BE2C (cell line): ENCODE measurements around the gene PITPNM1.

ENCODE experiments used
- DNase-seq: peaks from one replicate; pipeline ENCODE4 v3.0.0-alpha.2; 2020
- H3K27me3 ChIP-seq: fragments of 250-450 bp; sonication (Bioruptor Pico); 2 replicates; pipeline ENCODE4 v1.5.1; 2020; ENCODE audit warnings: mild to moderate bottlenecking
- H3K36me3 ChIP-seq: fragments of 250-450 bp; sonication (Bioruptor Pico); 2 replicates; pipeline ENCODE4 v1.5.1; 2020; ENCODE audit warnings: mild to moderate bottlenecking
- H3K4me1 ChIP-seq: fragments of 250-450 bp; sonication (Bioruptor Pico); 2 replicates; pipeline ENCODE4 v1.5.1; 2020
- H3K4me3 ChIP-seq: 2 replicates; pipeline ENCODE4 v1.5.1; 2011; ENCODE audit warnings: low read depth, low read length
- H3K9me3 ChIP-seq: fragments of 250-450 bp; sonication (Bioruptor Pico); 2 replicates; pipeline ENCODE4 v1.5.1; 2020
- CTCF ChIP-seq: IDR thresholded peaks from 2 replicates; pipeline ENCODE4 v1.5.1; 2012; ENCODE audit warnings: mild to moderate bottlenecking, low read depth, low read length

The PITPNM1 gene

GRCh38 chr11:67469508-67469811, 35.7 kb downstream of the PITPNM1 start:
- DNase-seq = no peak
- H3K4me1 ChIP-seq = no peaks in the 10 kb centered on the region

GRCh38 chr11:67468759-67469507, 36.2 kb downstream of the PITPNM1 start, which contains the start of gene TMEM134:
TMEM134 (minus strand) TSS chr11:67469251; CDS start chr11:67469192, 59 bp downstream.
- DNase-seq = peak; percentile 96
- peaks cover 4% of the 10 kb centered on the region for H3K4me1 ChIP-seq
- H3K4me3 ChIP-seq = peak within 1 kb of the TSS; percentile 69
- H3K27me3 ChIP-seq = no peaks in the 10 kb centered on the region
- H3K9me3 ChIP-seq = no peaks in the 10 kb centered on the region
- peak; percentile 50 for TF ChIP-seq CTCF
- H3K36me3 ChIP-seq = no peaks in the 10 kb centered on the region

More at GRCh38 chr11:67469508-67469811, 35.7 kb downstream of the PITPNM1 start:
- no peak for TF ChIP-seq CTCF
- Histone ChIP-seq H3K36me3 (no peaks in the 10 kb centered on the region), H3K9me3 (no peaks in the 10 kb centered on the region), H3K4me3 (peak overlapping the region; percentile 68), H3K27me3 (no peaks in the 10 kb centered on the region)

DNA sequence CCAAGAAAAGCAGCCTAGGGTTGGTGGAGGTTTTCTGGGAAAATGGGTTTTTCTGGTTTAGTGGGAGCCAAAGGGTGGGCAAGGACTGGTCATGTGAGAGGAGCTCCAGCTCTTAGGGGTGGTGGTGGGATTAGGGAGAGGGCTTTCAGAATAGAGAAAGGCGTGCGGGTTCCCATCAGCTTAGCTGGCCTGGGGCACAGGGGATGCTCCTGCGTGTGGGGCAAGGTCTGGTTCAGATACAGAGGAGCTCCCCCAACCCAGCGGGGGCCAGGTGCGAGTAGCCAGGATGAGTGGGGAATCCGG, 36.8 kb downstream of the PITPNM1 start:
- Histone ChIP-seq H3K36me3 (no peaks in the 10 kb centered on the region), H3K9me3 (no peaks in the 10 kb centered on the region), H3K27me3 (no peaks in the 10 kb centered on the region), H3K4me3 (peak overlapping the region; percentile 69), H3K4me1 (peaks cover 8% of the 10 kb centered on the region)
- TF ChIP-seq CTCF = no peak
- no peak for DNase-seq

- Histone ChIP-seq H3K4me1 (peaks cover 8% of the 10 kb centered on the region), H3K36me3 (no peaks in the 10 kb centered on the region), H3K27me3 (no peaks in the 10 kb centered on the region), H3K4me3 (peak overlapping the region; percentile 69), H3K9me3 (no peaks in the 10 kb centered on the region)
- no peak for DNase-seq
- no peak for TF ChIP-seq CTCF
Measured at GRCh38 chr11:67468056-67468455, 37.1 kb downstream of the PITPNM1 start.

GRCh38 chr11:67466962-67467771, 38.0 kb downstream of the PITPNM1 start:
- no peaks in the 10 kb centered on the region for H3K36me3 ChIP-seq
- no peak overlapping the region for H3K4me3 ChIP-seq
- no peak for DNase-seq

More at GRCh38 chr11:67466962-67467771, 38.0 kb downstream of the PITPNM1 start:
- no peak for TF ChIP-seq CTCF
- H3K27me3 ChIP-seq = no peaks in the 10 kb centered on the region
- H3K4me1 ChIP-seq = peaks cover 8% of the 10 kb centered on the region
- H3K9me3 ChIP-seq = no peaks in the 10 kb centered on the region
